NT2/D1 (cell line): Measurements from ENCODE around the gene OR2G2.

Experiments used
- SUZ12 ChIP-seq: IDR thresholded peaks from 2 replicates; pipeline ENCODE4 v1.6.1; 2011; ENCODE audit not compliant: insufficient read length, insufficient read depth; ENCODE audit errors: extremely low read depth
- YY1 ChIP-seq: IDR thresholded peaks from 2 replicates; pipeline ENCODE4 v1.6.1; 2011; ENCODE audit not compliant: insufficient read length, insufficient read depth
- ZNF274 ChIP-seq: IDR thresholded peaks from 2 replicates; pipeline ENCODE4 v1.6.1; 2011; ENCODE audit warnings: mild to moderate bottlenecking, low read depth, low read length

DNA sequence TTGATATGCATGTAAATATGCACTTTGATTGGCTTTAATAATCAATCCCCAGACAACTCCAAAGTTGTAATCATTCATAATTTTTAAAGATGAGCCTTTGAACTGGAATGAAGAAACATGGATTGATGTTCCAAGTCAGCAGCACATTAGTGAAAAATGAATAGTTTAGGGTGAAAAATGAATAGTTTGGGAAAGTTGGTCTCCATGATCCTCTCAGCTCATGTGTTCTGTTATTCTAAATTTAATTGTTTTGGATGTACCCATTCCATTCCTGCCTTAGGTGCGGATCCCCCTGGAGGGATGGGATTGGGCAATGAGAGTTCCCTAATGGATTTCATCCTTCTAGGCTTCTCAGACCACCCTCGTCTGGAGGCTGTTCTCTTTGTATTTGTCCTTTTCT, 17.1 kb downstream of the OR2G2 start, which contains the start of gene OR2G3:
- no peak for TF ChIP-seq SUZ12
- no peak for TF ChIP-seq YY1
- no peak for TF ChIP-seq ZNF274
